ENCODE measurements around the gene CTBP2. TPM values are rescaled to one million over a fixed set of nuclear protein-coding genes. Genes with fewer than 3 reads are reported as not detected.

Gene CTBP2
- total RNA-seq, 2 experiments from 2014 or later: 0.15 to 0.43 TPM

GRCh38 chr10:125127110-125127509 lies 33.3 kb downstream of the CTBP2 start:
- Mint-ChIP-seq H3K4me1 (no peaks in the 10 kb centered on the region), H3K4me3 (no peak overlapping the region), H3K36me3 (ENCODE audit: low read depth) (no peaks in the 10 kb centered on the region), H3K27ac (no peak overlapping the region), H3K27me3 (no peaks in the 10 kb centered on the region), H3K9me3 (no peaks in the 10 kb centered on the region)
- POLR2A ChIA-PET: no interaction called here
- DNase-seq: no peak
- CTCF ChIA-PET: no interaction called here

- Mint-ChIP-seq H3K36me3 (ENCODE audit: low read depth) (no peaks in the 10 kb centered on the region), H3K27ac (no peak overlapping the region), H3K9me3 (no peaks in the 10 kb centered on the region), H3K4me3 (no peak overlapping the region), H3K4me1 (no peaks in the 10 kb centered on the region), H3K27me3 (no peaks in the 10 kb centered on the region)
- no peak for DNase-seq
- ChIA-PET CTCF (no interaction called here), POLR2A (no interaction called here)
Measured at GRCh38 chr10:125125951-125126735, 34.2 kb downstream of the CTBP2 start.

DNA sequence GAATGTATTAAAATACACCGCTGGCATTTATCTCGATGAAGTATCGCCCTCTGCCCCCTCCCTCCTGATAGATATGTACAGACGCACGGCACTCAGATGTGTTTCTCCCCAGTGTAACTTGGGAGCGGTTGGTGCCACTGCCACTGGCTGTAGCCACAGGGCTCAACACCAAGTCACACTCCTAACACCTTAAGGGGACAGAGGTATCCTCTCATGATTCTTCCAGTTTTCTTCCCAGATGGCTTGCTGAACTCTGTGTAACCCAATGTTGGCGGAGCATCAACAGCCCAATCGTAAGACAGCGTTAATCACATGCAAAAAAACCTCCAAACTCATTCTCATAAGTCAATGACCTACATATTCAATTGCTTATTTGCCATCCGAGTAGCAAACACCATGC lies 35.5 kb downstream of the CTBP2 start:
- DNase-seq: no peak
- no peak overlapping the region for H3K27ac Mint-ChIP-seq
- no peaks in the 10 kb centered on the region for H3K27me3 Mint-ChIP-seq
- ChIA-PET CTCF (no interaction called here), POLR2A (no interaction called here)
- H3K4me1 Mint-ChIP-seq: no peaks in the 10 kb centered on the region
- H3K9me3 Mint-ChIP-seq: no peaks in the 10 kb centered on the region
- H3K36me3 Mint-ChIP-seq (ENCODE audit: low read depth): no peaks in the 10 kb centered on the region
- no peak overlapping the region for H3K4me3 Mint-ChIP-seq

- H3K36me3 Mint-ChIP-seq (ENCODE audit: low read depth): no peaks in the 10 kb centered on the region
- no peak overlapping the region for H3K27ac Mint-ChIP-seq
- CTCF ChIA-PET: no interaction called here
Measured at GRCh38 chr10:125124115-125124487, 36.3 kb downstream of the CTBP2 start.

DNA sequence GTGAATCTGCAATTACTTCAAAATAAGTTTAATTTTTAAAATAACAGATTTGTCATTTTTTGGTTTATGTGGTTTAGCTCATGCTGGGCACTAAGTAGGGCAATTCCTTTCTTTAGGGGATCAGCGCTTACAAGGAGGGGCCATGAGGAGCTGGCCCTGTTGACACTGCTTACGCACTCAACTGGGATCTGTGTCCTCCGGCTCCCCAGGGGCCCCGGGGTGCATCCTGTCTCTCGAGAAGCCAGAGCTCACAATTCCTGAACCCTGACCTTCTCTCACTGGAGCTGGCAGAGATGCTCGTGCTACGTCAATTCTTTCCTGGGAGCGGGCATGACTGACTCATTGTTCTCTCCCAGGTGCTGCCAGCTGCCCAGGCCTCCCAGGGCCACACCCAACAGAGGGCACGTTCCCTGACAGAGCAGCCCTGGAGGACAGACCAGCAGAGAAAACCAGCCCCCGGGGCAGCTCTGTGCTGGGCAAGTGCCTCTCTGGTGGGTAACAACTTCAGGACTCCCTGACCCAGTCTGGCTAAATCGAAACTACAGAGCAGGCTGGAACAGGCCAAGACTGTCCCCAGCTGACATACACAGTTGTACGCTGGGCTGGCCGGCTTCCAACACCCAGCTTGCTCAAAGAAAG lies 36.8 kb downstream of the CTBP2 start:
- POLR2A ChIA-PET: no interaction called here
- Mint-ChIP-seq H3K36me3 (ENCODE audit: low read depth) (no peaks in the 10 kb centered on the region), H3K4me3 (no peak overlapping the region), H3K27ac (no peak overlapping the region), H3K4me1 (no peaks in the 10 kb centered on the region), H3K9me3 (no peaks in the 10 kb centered on the region), H3K27me3 (no peaks in the 10 kb centered on the region)
- CTCF ChIA-PET: no interaction called here
- DNase-seq: no peak

More at GRCh38 chr10:125124115-125124487, 36.3 kb downstream of the CTBP2 start:
- H3K27me3 Mint-ChIP-seq: no peaks in the 10 kb centered on the region
- no peaks in the 10 kb centered on the region for H3K9me3 Mint-ChIP-seq
- POLR2A ChIA-PET: no interaction called here
- H3K4me1 Mint-ChIP-seq: no peaks in the 10 kb centered on the region
- DNase-seq: no peak
- H3K4me3 Mint-ChIP-seq: no peak overlapping the region

GRCh38 chr10:125122566-125122965 lies 37.8 kb downstream of the CTBP2 start:
- DNase-seq: no peak
- POLR2A ChIA-PET: no interaction called here
- H3K36me3 Mint-ChIP-seq (ENCODE audit: low read depth): no peaks in the 10 kb centered on the region
- no peaks in the 10 kb centered on the region for H3K4me1 Mint-ChIP-seq
- H3K27me3 Mint-ChIP-seq: peaks cover 2% of the 10 kb centered on the region
- H3K27ac Mint-ChIP-seq: no peak overlapping the region
- no peaks in the 10 kb centered on the region for H3K9me3 Mint-ChIP-seq
- H3K4me3 Mint-ChIP-seq: no peak overlapping the region
- CTCF ChIA-PET: no interaction called here

- Mint-ChIP-seq H3K9me3 (no peaks in the 10 kb centered on the region), H3K4me1 (no peaks in the 10 kb centered on the region), H3K27me3 (peaks cover 2% of the 10 kb centered on the region), H3K36me3 (ENCODE audit: low read depth) (no peaks in the 10 kb centered on the region), H3K27ac (no peak overlapping the region), H3K4me3 (no peak overlapping the region)
- ChIA-PET CTCF (no interaction called here), POLR2A (no interaction called here)
- no peak for DNase-seq
Measured at GRCh38 chr10:125121003-125121402, 39.4 kb downstream of the CTBP2 start.

DNA sequence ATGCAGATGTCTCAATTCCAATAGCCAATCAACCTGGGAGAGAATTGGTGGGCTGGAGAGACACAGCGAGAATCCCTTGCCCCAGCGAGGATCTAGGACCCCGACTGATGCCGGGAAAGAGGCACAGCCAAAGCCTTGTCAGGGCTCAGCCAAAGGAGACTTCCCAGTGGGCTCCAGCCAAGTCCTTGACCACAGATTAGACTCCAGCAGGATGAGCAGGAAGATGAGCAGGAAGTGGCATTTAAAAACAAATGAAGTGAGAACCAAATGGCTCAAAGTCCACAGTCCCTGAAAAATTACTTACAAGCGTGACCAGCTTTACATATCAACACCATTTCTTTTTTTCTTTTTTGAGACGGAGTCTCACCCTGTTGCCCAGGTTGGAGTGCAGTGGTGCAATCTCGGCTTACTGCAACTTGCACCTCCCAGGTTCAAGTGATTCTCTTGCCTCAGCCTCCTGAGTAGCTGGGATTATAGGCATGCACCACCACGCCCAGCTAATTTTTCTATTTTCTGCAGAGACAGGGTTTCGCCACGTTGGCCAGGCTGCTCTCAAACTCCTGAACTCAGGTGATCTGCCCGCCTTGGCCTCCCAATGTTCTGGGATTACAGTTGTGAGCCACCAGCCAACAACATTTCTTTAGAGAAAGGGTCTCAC lies 40.2 kb downstream of the CTBP2 start:
- H3K36me3 Mint-ChIP-seq (ENCODE audit: low read depth): no peaks in the 10 kb centered on the region

DNA sequence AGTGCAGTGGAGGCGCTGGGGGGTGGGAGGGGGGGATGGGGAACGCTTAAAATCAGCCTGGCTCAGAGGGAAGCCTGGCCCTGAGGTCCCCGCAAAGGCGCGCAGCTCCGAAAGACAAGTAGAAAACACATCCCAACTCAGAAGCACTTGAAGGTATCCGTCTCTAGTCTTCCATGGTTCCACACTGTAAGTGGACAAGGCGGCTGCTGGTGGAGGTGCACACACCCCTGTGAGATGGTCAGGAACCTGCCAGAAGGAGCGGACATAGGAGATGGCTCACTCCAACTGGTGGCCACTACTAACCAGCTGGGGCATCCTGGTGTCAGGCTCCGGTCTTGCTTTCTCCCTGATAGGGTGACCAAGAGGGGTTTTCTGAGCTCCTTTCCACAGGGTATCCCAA lies 41.7 kb downstream of the CTBP2 start:
- no peak overlapping the region for H3K27ac Mint-ChIP-seq
- no peaks in the 10 kb centered on the region for H3K36me3 Mint-ChIP-seq (ENCODE audit: low read depth)
- ChIA-PET CTCF (no interaction called here), POLR2A (no interaction called here)
- H3K9me3 Mint-ChIP-seq: no peaks in the 10 kb centered on the region
- H3K27me3 Mint-ChIP-seq: peaks cover 2% of the 10 kb centered on the region
- DNase-seq: no peak
- H3K4me3 Mint-ChIP-seq: no peak overlapping the region
- H3K4me1 Mint-ChIP-seq: no peaks in the 10 kb centered on the region

More for the DNA sequence above, 40.2 kb downstream of the CTBP2 start:
- Mint-ChIP-seq H3K27ac (no peak overlapping the region), H3K4me3 (no peak overlapping the region), H3K9me3 (no peaks in the 10 kb centered on the region), H3K4me1 (no peaks in the 10 kb centered on the region), H3K27me3 (peaks cover 2% of the 10 kb centered on the region)
- ChIA-PET CTCF (no interaction called here), POLR2A (no interaction called here)
- DNase-seq: no peak

GRCh38 chr10:125118011-125118611 lies 42.3 kb downstream of the CTBP2 start:
- ChIA-PET CTCF (no interaction called here), POLR2A (no interaction called here)
- H3K27ac Mint-ChIP-seq: no peak overlapping the region
- H3K9me3 Mint-ChIP-seq: no peaks in the 10 kb centered on the region
- no peak overlapping the region for H3K4me3 Mint-ChIP-seq
- H3K36me3 Mint-ChIP-seq (ENCODE audit: low read depth): no peaks in the 10 kb centered on the region
- peaks cover 2% of the 10 kb centered on the region for H3K27me3 Mint-ChIP-seq
- no peaks in the 10 kb centered on the region for H3K4me1 Mint-ChIP-seq
- no peak for DNase-seq

- CTCF ChIA-PET: no interaction called here
- Mint-ChIP-seq H3K4me1 (no peaks in the 10 kb centered on the region), H3K27me3 (peaks cover 2% of the 10 kb centered on the region), H3K4me3 (no peak overlapping the region), H3K27ac (no peak overlapping the region), H3K36me3 (ENCODE audit: low read depth) (no peaks in the 10 kb centered on the region), H3K9me3 (no peaks in the 10 kb centered on the region)
- POLR2A ChIA-PET: no interaction called here
- no peak for DNase-seq
Measured at GRCh38 chr10:125116652-125117310, 43.6 kb downstream of the CTBP2 start.

- ChIA-PET CTCF (no interaction called here), POLR2A (no interaction called here)
- no peaks in the 10 kb centered on the region for H3K36me3 Mint-ChIP-seq (ENCODE audit: low read depth)
- no peak for DNase-seq
- H3K4me1 Mint-ChIP-seq: no peaks in the 10 kb centered on the region
- H3K27ac Mint-ChIP-seq: no peak overlapping the region
- H3K4me3 Mint-ChIP-seq: no peak overlapping the region
- H3K9me3 Mint-ChIP-seq: no peaks in the 10 kb centered on the region
- peaks cover 2% of the 10 kb centered on the region for H3K27me3 Mint-ChIP-seq
Measured at GRCh38 chr10:125116041-125116649, 44.2 kb downstream of the CTBP2 start.

DNA sequence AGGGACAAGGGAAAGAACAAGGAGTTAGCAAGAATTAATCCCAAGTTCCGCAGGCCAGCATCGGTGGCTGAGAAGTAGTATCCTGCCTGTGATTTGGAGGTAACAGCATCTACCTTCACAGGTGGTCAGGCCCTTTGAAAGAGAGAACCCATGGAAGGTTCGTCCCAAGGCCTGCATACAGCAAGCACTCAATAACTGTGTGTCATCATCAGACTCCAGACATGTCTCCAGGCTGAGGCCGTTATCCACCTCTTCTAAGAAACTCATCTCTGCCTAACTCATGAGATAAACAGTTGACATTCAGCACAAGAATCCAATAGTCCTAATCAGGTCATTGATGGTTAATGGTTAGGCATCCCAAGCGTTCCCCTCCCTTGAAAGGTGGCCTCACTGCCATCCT lies 45.0 kb downstream of the CTBP2 start:
- Mint-ChIP-seq H3K4me1 (no peaks in the 10 kb centered on the region), H3K27ac (no peak overlapping the region), H3K27me3 (peaks cover 2% of the 10 kb centered on the region), H3K4me3 (no peak overlapping the region), H3K36me3 (ENCODE audit: low read depth) (no peaks in the 10 kb centered on the region), H3K9me3 (no peaks in the 10 kb centered on the region)
- POLR2A ChIA-PET: no interaction called here
- DNase-seq: no peak
- CTCF ChIA-PET: no interaction called here
